Measurements from ENCODE around the gene PPFIBP2. TPM values are rescaled to one million over a fixed set of nuclear protein-coding genes. Genes with fewer than 3 reads are reported as not detected.

The PPFIBP2 gene
- total RNA-seq, 4 donors from 2014 or later = 26.4 to 33.3 (median 29.1) TPM

DNA sequence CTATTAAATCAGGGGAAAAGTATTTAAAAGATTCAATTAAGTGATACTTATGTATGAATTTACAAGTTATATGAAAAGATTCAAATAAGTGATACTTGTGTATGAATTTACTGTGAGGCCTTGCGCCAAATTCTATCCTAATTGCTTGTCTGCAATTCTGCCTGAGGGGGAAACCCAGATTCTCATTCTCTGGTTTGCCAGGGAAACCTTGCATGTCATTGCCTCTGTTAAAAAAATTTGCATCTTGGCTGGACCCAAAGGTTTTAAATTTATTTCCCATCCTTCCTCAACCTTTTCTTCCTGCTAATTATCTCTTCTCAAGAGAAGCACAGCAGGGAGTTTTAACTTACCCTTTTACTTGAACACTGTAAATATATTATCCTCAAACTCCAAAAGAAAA is 14.7 kb upstream of the PPFIBP2 start:
- TF ChIP-seq, protein P1, sequence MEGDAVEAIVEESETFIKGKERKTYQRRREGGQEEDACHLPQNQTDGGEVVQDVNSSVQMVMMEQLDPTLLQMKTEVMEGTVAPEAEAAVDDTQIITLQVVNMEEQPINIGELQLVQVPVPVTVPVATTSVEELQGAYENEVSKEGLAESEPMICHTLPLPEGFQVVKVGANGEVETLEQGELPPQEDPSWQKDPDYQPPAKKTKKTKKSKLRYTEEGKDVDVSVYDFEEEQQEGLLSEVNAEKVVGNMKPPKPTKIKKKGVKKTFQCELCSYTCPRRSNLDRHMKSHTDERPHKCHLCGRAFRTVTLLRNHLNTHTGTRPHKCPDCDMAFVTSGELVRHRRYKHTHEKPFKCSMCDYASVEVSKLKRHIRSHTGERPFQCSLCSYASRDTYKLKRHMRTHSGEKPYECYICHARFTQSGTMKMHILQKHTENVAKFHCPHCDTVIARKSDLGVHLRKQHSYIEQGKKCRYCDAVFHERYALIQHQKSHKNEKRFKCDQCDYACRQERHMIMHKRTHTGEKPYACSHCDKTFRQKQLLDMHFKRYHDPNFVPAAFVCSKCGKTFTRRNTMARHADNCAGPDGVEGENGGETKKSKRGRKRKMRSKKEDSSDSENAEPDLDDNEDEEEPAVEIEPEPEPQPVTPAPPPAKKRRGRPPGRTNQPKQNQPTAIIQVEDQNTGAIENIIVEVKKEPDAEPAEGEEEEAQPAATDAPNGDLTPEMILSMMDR (IDR thresholded peaks at IDR 0.05; ENCODE audit: low read depth) = no peak

DNA sequence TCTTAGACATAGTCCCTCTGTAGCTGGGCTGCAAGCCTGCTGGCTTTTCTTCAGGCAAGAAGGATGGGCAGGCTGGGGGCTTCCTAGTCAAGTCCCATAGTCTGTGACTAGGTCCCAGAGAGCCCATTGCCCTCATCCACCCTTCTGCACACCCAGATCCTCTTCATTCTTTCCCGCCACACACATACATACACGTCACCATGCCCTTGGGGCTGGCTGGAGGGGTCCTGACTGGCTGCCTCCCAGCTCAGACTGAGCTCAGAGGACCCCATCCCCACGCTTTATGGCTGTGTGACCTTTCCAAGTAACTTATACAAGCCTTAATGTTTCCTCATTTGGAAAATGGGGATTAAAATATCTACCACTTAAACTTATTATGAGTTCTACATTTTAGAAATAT is 13.5 kb upstream of the PPFIBP2 start:
- TF ChIP-seq, protein P1 (IDR thresholded peaks at IDR 0.05; ENCODE audit: low read depth) = no peak

DNA sequence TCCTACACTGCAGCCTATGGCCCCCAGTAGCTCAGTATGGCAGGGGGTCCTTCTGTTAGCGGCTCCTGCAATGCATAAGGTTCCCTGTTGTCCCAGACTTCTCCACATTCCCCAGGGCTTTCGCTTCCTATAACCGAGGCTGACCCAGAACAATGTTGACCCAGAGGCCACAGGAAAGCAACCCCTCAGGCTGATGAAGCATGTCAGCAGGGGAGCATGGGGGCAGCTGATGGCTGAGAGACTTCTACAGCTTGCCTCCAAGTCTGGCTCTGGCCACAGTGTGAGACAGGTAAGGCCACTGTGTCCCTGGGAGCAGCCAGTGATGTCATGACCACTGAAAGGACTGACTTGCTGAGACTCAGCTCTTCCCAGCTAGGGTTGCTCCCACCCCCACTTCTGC is 12.5 kb upstream of the PPFIBP2 start:
- TF ChIP-seq, protein P1 (IDR thresholded peaks at IDR 0.05; ENCODE audit: low read depth) = no peak

DNA sequence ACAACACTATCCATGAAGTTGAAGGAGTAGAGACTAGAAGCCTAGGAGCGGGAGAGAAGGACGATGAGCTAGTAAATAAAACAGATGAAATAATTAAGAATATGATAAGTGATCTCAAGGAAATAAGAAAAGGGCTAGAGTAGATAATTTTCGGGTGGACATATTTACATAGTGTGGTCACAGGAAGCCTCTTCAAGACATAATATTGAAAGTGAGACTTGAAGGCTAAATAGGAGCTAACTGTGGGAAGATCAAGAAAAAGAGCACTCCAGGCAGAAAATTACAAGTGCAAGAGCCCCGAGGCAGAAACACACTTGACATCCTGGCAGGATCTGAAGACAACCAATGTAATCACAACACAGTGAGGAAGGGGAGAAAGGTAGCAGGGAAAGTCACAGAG is 11.9 kb upstream of the PPFIBP2 start:
- TF ChIP-seq, protein P1 (IDR thresholded peaks at IDR 0.05; ENCODE audit: low read depth) = no peak

DNA sequence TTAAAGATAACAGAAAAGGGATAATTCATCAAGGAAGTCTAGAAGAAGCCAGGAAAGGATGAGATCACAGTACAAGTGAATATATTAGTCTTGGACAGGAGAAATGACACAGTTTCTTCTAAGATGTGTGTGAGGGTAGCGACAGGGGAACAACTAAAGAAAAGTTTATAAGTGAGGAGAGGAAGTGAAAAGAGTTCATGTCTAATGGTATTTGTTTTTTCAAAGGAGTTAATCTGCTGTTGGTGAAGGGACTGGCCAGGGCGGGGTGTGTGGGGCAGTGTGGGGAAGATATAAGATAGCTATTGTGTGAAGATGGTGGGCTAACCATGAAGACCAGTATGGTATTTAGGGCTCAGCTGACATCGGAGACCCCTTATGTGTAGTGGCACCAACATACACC is 7.6 kb upstream of the PPFIBP2 start:
- TF ChIP-seq, protein P1 (IDR thresholded peaks at IDR 0.05; ENCODE audit: low read depth) = no peak

DNA sequence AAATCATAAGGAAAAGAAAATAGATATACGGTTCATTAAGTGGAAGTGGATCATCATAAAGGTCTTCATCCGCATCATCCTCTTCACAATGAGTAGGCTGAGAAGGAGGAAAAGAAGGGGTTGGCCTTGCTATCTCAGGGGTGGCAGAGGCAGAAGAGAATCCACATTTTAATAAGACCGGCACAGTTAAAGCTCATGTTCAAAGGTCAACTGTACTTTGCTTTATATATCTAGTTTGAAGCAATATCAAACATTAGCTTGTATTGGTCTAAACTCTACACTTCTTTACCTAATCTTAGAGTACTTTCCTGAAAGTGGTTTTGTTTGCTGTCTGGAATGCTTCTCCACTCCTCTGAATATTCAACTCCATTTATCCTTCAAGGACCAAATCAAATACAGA is 5.7 kb upstream of the PPFIBP2 start:
- TF ChIP-seq, protein P1 (IDR thresholded peaks at IDR 0.05; ENCODE audit: low read depth) = no peak

DNA sequence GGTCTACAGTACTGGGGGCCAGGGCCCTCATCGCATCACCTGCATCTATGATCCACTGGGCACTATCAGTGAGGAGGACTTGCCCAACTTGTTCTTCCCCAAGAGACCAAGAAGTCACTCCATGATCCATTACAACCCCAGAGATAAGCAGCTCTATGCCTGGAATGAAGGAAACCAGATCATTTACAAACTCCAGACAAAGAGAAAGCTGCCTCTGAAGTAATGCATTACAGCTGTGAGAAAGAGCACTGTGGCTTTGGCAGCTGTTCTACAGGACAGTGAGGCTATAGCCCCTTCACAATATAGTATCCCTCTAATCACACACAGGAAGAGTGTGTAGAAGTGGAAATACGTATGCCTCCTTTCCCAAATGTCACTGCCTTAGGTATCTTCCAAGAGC is 3.8 kb upstream of the PPFIBP2 start:
- TF ChIP-seq, protein P1 (IDR thresholded peaks at IDR 0.05; ENCODE audit: low read depth) = no peak
